HEK293T (cell line): ENCODE data around the gene OPCML.

Experiments used
- CTCF ChIA-PET: fragments of 350-600 bp; formaldehyde crosslinking; extraction: SDS; loops from one replicate; lab custom pipeline; 2021; ENCODE audit warnings: antibody characterized with exemption, inconsistent platforms; lab: Yijun Ruan, JAX
- POLR2A ChIA-PET: fragments of 350-600 bp; formaldehyde crosslinking; extraction: SDS; loops from one replicate; lab custom pipeline; 2020; ENCODE audit warnings: antibody characterized with exemption, inconsistent platforms; lab: Yijun Ruan, JAX
- DNase-seq: peaks from one replicate; pipeline ENCODE4 v3.0.0; 2012; ENCODE audit warnings: mixed read lengths; ENCODE audit errors: extremely low spot score
- ARNT ChIP-seq: fragments of 450-650 bp; IDR thresholded peaks from 2 replicates; pipeline ENCODE4 v1.6.1; 2017; ENCODE audit warnings: mild to moderate bottlenecking
- BHLHE40 ChIP-seq: fragments of 450-650 bp; IDR thresholded peaks from 2 replicates; pipeline ENCODE4 v1.6.1; 2016; ENCODE audit warnings: mild to moderate bottlenecking, moderate library complexity, borderline replicate concordance
- CTBP1 ChIP-seq: fragments of 450-650 bp; IDR thresholded peaks from 2 replicates; pipeline ENCODE4 v1.6.1; 2016; ENCODE audit warnings: borderline replicate concordance
- ELF4 ChIP-seq: fragments of 450-650 bp; IDR thresholded peaks from 2 replicates; pipeline ENCODE4 v1.6.1; 2017; ENCODE audit warnings: antibody characterized with exemption
- FOXA1 ChIP-seq: fragments of 450-650 bp; IDR thresholded peaks from 2 replicates; pipeline ENCODE4 v1.6.1; 2016; ENCODE audit warnings: mild to moderate bottlenecking
- FOXK2 ChIP-seq: fragments of 450-650 bp; IDR thresholded peaks from 2 replicates; pipeline ENCODE4 v1.6.1; 2016; ENCODE audit warnings: mild to moderate bottlenecking
- FOXM1 ChIP-seq: fragments of 450-650 bp; IDR thresholded peaks from 2 replicates; pipeline ENCODE4 v1.6.1; 2017; ENCODE audit warnings: mild to moderate bottlenecking, borderline replicate concordance
- HDGF ChIP-seq: fragments of 450-650 bp; IDR thresholded peaks from 2 replicates; pipeline ENCODE4 v1.6.1; 2017; ENCODE audit warnings: antibody characterized with exemption, borderline replicate concordance
- L3MBTL2 ChIP-seq: fragments of 450-650 bp; conservative IDR thresholded peaks from 2 replicates; pipeline ENCODE4 v1.6.1; 2016; ENCODE audit warnings: mild to moderate bottlenecking
- LEF1 ChIP-seq: fragments of 450-650 bp; IDR thresholded peaks from 2 replicates; pipeline ENCODE4 v1.6.1; 2017; ENCODE audit warnings: mild to moderate bottlenecking, borderline replicate concordance
- NFRKB ChIP-seq: fragments of 450-650 bp; IDR thresholded peaks from 2 replicates; pipeline ENCODE4 v1.6.1; 2016; ENCODE audit warnings: mild to moderate bottlenecking, moderate library complexity
- PKNOX1 ChIP-seq: fragments of 450-650 bp; IDR thresholded peaks from 2 replicates; pipeline ENCODE4 v1.6.1; 2016
- SP1 ChIP-seq: fragments of 450-650 bp; IDR thresholded peaks from 2 replicates; pipeline ENCODE4 v1.6.1; 2017
- SUZ12 ChIP-seq: fragments of 450-650 bp; IDR thresholded peaks from 2 replicates; pipeline ENCODE4 v1.6.1; 2016; ENCODE audit warnings: mild to moderate bottlenecking
- TARDBP ChIP-seq: fragments of 450-650 bp; IDR thresholded peaks from 2 replicates; pipeline ENCODE4 v1.6.1; 2016
- ZNF384 ChIP-seq: fragments of 450-650 bp; IDR thresholded peaks from 2 replicates; pipeline ENCODE4 v1.6.1; 2016

The OPCML gene

GRCh38 chr11:133306019-133306418 is 226.3 kb downstream of the OPCML start:
- CTCF ChIA-PET = no interaction called here
- TF ChIP-seq FOXA1 (no peak), CTBP1 (no peak), BHLHE40 (no peak), FOXM1 (no peak), ARNT (no peak), LEF1 (no peak), NFRKB (no peak), PKNOX1 (no peak), SP1 (no peak), ELF4 (no peak), L3MBTL2 (no peak), SUZ12 (no peak), TARDBP (no peak), ZNF384 (no peak), FOXK2 (no peak)
- POLR2A ChIA-PET = no interaction called here
- no peak for DNase-seq

GRCh38 chr11:133305208-133305956 is 226.9 kb downstream of the OPCML start:
- ChIA-PET POLR2A (no interaction called here), CTCF (no interaction called here)
- DNase-seq = no peak
- TF ChIP-seq HDGF = no peak
- TF ChIP-seq NFRKB = no peak
- TF ChIP-seq LEF1 = no peak
- TF ChIP-seq CTBP1 = no peak
- no peak for TF ChIP-seq SP1
- TF ChIP-seq FOXA1 = no peak

GRCh38 chr11:133303262-133303661 is 229.0 kb downstream of the OPCML start:
- TF ChIP-seq PKNOX1 = no peak
- TF ChIP-seq SUZ12 = no peak
- TF ChIP-seq BHLHE40 = no peak
- no peak for TF ChIP-seq ARNT
- no peak for TF ChIP-seq FOXA1
- no peak for TF ChIP-seq L3MBTL2
- TF ChIP-seq FOXM1 = no peak
- no peak for TF ChIP-seq SP1
- TF ChIP-seq TARDBP = no peak
- TF ChIP-seq NFRKB = no peak
- TF ChIP-seq HDGF = no peak
- no peak for TF ChIP-seq LEF1
- no peak for TF ChIP-seq FOXK2
- TF ChIP-seq ELF4 = no peak
- DNase-seq = no peak
- CTCF ChIA-PET = no interaction called here
- POLR2A ChIA-PET = no interaction called here

GRCh38 chr11:133302056-133302455 is 230.2 kb downstream of the OPCML start:
- ChIA-PET CTCF (no interaction called here), POLR2A (no interaction called here)
- TF ChIP-seq BHLHE40 = no peak
- TF ChIP-seq SUZ12 = no peak
- no peak for DNase-seq

GRCh38 chr11:133300666-133301065 is 231.6 kb downstream of the OPCML start:
- ChIA-PET POLR2A (no interaction called here), CTCF (no interaction called here)
- DNase-seq = no peak
- TF ChIP-seq SP1 (no peak), HDGF (no peak), SUZ12 (no peak), FOXA1 (no peak)

- no peak for TF ChIP-seq SP1
- TF ChIP-seq NFRKB = no peak
- TF ChIP-seq FOXA1 = no peak
- TF ChIP-seq BHLHE40 = no peak
- TF ChIP-seq LEF1 = no peak
- TF ChIP-seq L3MBTL2 = no peak
- TF ChIP-seq CTBP1 = no peak
- TF ChIP-seq SUZ12 = no peak
- no peak for TF ChIP-seq ZNF384
- TF ChIP-seq HDGF = no peak
- TF ChIP-seq FOXK2 = no peak
- TF ChIP-seq ARNT = no peak
- TF ChIP-seq FOXM1 = no peak
- no peak for TF ChIP-seq ELF4
- no peak for TF ChIP-seq PKNOX1
- TF ChIP-seq TARDBP = no peak
- CTCF ChIA-PET = interaction anchor here (0.6 kb wide), 1 partner anchor 22 kb away, joined by 3 read pairs; no protein-coding TSS in a partner anchor
- POLR2A ChIA-PET = no interaction called here
- no peak for DNase-seq
Observed at GRCh38 chr11:133291780-133292179, 240.5 kb downstream of the OPCML start.
